BJ (cell line): ENCODE measurements around the gene CHN1. TPM values are rescaled to one million over a fixed set of nuclear protein-coding genes. Genes with fewer than 3 reads are reported as not detected.

ENCODE experiments used
- CTCF ChIA-PET: fragments of 350-600 bp; formaldehyde crosslinking; extraction: SDS; loops from one replicate; lab custom pipeline; 2021; ENCODE audit warnings: antibody characterized with exemption, inconsistent platforms; lab: Yijun Ruan, JAX
- POLR2A ChIA-PET: fragments of 300-600 bp; sonication (Branson Sonifier 250); formaldehyde crosslinking; extraction: SDS; loops from one replicate; lab custom pipeline; 2021; ENCODE audit warnings: antibody characterized with exemption; lab: Charles Lee
- DNase-seq: peaks from one replicate; pipeline ENCODE4 v3.0.0-alpha.2; 2011; ENCODE audit warnings: low read depth
- H3K27me3 ChIP-seq: 2 replicates; pipeline ENCODE4 v1.6.0; 2011; ENCODE audit warnings: low read length; ENCODE audit not compliant: control insufficient read depth, insufficient read depth
- H3K36me3 ChIP-seq: 2 replicates; pipeline ENCODE4 v1.5.1; 2011; ENCODE audit warnings: low read length; ENCODE audit not compliant: control insufficient read depth, insufficient read depth
- H3K4me3 ChIP-seq: 2 replicates; pipeline ENCODE4 v1.5.1; 2011; ENCODE audit warnings: low read depth, mild to moderate bottlenecking, control low read depth, low read length
- polyA plus RNA-seq: library from polyadenylated mRNA; depleted of rRNA; stranded (reverse); fragments of >200 nt; gene quantifications from 2 replicates; pipeline ENCODE4 v1.2.3, GENCODE V29; 2011
- TF ChIP-seq, protein P1 (sequence below): IDR thresholded peaks from 2 replicates; pipeline ENCODE4 v1.5.1; 2011; ENCODE audit warnings: low read depth, mild to moderate bottlenecking, control low read depth, inconsistent platforms, low read length, moderate library complexity; ENCODE audit not compliant: insufficient read depth

CHN1 gene
- polyA plus RNA-seq, 1 experiment = 93.0 TPM

DNA sequence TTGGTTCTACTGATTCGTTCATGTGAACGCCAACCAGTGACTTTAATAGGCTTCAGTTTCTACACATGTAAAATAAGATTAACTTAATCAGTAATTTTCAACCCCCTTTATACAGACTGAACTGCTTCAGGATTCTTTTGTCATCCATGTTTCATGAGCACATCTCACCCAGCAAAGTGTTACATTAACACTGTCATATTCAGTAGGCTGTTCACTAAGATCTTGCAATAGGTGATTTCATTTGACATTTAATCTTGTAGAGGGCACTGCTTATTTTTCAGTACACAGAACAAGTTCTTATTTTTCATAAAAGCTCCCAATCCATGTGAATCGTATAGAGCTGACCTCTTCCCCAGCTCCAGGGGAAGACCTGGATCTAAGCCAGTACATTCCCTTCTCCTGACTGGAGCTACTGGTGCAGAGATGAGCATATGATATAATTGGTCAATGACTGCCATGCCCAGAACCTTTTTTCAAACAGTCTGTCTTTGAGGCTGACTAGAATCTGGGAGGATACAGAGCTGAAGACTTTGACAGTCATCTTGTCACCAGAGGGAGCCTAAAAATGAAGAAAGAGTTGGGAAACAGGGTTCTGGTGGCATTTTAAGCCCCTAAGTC lies 168.7 kb downstream of the CHN1 start:
- ChIA-PET CTCF (interaction anchor here (0.5 to 1.4 kb wide), 8 partner anchors 8 to 153 kb away, joined by 3 to 6 read pairs (median 4); no protein-coding TSS in a partner anchor), POLR2A (interaction anchor here (0.9 kb wide), 1 partner anchor 49 kb away, joined by 4 read pairs; no protein-coding TSS in a partner anchor)
- H3K36me3 ChIP-seq = no peaks in the 10 kb centered on the region
- no peaks in the 10 kb centered on the region for H3K27me3 ChIP-seq
- TF ChIP-seq, protein P1, sequence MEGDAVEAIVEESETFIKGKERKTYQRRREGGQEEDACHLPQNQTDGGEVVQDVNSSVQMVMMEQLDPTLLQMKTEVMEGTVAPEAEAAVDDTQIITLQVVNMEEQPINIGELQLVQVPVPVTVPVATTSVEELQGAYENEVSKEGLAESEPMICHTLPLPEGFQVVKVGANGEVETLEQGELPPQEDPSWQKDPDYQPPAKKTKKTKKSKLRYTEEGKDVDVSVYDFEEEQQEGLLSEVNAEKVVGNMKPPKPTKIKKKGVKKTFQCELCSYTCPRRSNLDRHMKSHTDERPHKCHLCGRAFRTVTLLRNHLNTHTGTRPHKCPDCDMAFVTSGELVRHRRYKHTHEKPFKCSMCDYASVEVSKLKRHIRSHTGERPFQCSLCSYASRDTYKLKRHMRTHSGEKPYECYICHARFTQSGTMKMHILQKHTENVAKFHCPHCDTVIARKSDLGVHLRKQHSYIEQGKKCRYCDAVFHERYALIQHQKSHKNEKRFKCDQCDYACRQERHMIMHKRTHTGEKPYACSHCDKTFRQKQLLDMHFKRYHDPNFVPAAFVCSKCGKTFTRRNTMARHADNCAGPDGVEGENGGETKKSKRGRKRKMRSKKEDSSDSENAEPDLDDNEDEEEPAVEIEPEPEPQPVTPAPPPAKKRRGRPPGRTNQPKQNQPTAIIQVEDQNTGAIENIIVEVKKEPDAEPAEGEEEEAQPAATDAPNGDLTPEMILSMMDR = no peak
- DNase-seq = peak; percentile 67
- no peak overlapping the region for H3K4me3 ChIP-seq

DNA sequence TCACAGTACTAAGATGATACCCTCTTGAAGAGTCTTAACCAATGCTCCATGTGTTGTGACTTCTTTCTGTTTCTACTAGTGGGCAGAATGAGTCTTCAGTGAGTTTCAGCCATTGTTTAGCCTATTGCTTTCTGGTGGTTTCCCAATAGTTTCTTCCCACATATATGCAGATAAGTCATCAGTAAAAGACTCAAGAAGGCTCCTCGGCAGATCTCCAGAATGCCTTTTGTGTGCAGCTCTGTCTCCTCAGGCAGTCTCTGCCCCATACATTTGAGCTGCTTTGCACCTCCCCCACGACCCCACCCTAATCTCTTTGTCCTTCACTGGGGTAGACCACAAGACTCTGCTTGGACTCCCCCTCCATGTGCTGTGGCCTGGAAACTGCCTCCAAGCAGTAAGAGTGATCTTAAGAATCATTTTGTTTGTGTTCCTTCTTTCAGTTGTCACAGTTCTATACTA lies 169.4 kb downstream of the CHN1 start:
- peak; percentile 69 for DNase-seq
- Histone ChIP-seq H3K4me3 (no peak overlapping the region), H3K36me3 (no peaks in the 10 kb centered on the region), H3K27me3 (no peaks in the 10 kb centered on the region)
- ChIA-PET CTCF (interaction anchor here (0.5 to 1.5 kb wide), 3 partner anchors 64 to 154 kb away, joined by 3 to 6 read pairs (median 4); no protein-coding TSS in a partner anchor), POLR2A (no interaction called here)
- TF ChIP-seq, protein P1 = no peak

DNA sequence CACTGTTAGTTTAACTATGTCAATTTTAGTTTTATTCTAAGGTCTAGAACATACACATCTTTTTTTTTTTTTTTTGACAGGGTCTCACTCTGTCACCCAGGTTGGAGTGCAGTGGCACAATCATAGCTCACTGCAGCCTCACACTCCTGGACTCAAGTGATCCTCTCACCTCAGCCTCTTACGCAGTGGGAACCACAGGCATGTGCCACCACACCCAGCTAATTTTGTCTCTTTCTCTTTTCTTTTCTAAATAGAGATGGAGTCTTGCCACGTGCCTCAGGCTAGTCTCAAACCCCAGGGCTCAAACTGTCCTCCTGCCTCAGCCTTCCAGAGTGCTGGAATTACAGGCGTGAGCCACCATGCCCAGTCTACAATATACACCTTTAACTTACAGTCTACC lies 171.4 kb downstream of the CHN1 start:
- H3K4me3 ChIP-seq = no peak overlapping the region
- ChIA-PET CTCF (no interaction called here), POLR2A (no interaction called here)
- DNase-seq = no peak
- H3K36me3 ChIP-seq = no peaks in the 10 kb centered on the region
- TF ChIP-seq, protein P1 = no peak
- no peaks in the 10 kb centered on the region for H3K27me3 ChIP-seq

DNA sequence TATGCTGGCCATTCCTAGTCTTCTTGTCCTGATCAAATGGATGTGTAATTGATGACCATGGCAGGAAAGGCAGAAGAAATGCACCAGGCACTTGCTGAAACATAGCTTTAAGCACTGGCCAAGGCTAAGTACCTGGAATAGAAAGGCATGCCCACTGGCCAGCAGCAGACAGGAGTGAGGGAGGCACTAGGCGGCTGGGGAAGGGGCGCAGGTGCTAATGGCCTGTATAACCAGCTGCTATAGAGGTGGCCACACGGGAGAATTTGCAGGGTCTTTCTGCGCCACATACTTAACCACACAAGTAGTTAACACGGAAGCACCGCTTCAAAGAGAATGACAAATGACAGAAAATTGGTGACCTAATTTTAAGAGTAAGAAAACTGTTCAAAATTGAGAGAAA lies 174.6 kb downstream of the CHN1 start:
- no peak overlapping the region for H3K4me3 ChIP-seq
- H3K36me3 ChIP-seq = no peaks in the 10 kb centered on the region
- POLR2A ChIA-PET = no interaction called here
- H3K27me3 ChIP-seq = no peaks in the 10 kb centered on the region
- TF ChIP-seq, protein P1 = no peak
- CTCF ChIA-PET = interaction anchor here (1.2 kb wide), 1 partner anchor 58 kb away, joined by 5 read pairs; no protein-coding TSS in a partner anchor
- DNase-seq = no peak

DNA sequence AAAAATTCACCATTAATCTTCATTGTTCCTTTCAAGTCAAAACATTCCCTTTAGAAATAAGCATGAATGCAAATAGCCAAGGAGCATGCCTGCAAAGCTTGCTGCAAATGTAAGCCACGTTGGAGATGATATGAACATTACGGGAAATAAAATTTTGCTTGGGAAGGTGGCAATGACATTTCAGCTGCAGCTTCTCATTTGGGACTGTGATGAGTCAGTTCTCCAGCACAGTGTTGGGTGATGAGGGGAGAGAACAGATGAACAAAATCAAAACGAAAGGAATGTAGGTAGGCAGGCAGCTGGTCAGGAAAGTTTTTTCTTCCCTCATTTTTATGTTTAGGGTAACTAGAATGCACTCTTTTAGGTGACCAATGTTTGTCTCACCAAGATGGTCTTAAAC lies 175.6 kb downstream of the CHN1 start:
- DNase-seq = no peak

More for the DNA sequence above, 175.6 kb downstream of the CHN1 start:
- ChIA-PET CTCF (interaction anchor here (0.6 to 1.2 kb wide), 2 partner anchors 57 to 66 kb away, joined by 3 to 5 read pairs; no protein-coding TSS in a partner anchor), POLR2A (no interaction called here)
- TF ChIP-seq, protein P1 = no peak
- no peaks in the 10 kb centered on the region for H3K36me3 ChIP-seq
- H3K4me3 ChIP-seq = no peak overlapping the region
- no peaks in the 10 kb centered on the region for H3K27me3 ChIP-seq
